Stimulated activated naive CD8-positive, alpha-beta T cell treated with anti-CD3 and anti-CD28 coated beads, Interleukin-15, Interleukin-2, amounts not matched to agents 100 ng/mL and 50 ng/mL, for 24 hours (primary cell): ENCODE measurements around the gene ITGB1BP1.

ENCODE experiments used
- H3K27ac Mint-ChIP-seq: one replicate; pipeline ENCODE4 v1.8.0; 2021; ENCODE audit warnings: mild to moderate bottlenecking, mixed read lengths
- H3K27me3 Mint-ChIP-seq: one replicate; pipeline ENCODE4 v1.8.0; 2021; ENCODE audit warnings: mixed read lengths
- H3K36me3 Mint-ChIP-seq: one replicate; pipeline ENCODE4 v1.8.0; 2021; ENCODE audit warnings: low read depth, mixed read lengths
- H3K4me1 Mint-ChIP-seq: one replicate; pipeline ENCODE4 v1.8.0; 2021; ENCODE audit warnings: low read depth, mixed read lengths
- H3K4me3 Mint-ChIP-seq: one replicate; pipeline ENCODE4 v1.8.0; 2021; ENCODE audit warnings: mild to moderate bottlenecking, mixed read lengths
- H3K9me3 Mint-ChIP-seq: one replicate; pipeline ENCODE4 v1.8.0; 2021; ENCODE audit warnings: mixed read lengths

Gene ITGB1BP1

DNA sequence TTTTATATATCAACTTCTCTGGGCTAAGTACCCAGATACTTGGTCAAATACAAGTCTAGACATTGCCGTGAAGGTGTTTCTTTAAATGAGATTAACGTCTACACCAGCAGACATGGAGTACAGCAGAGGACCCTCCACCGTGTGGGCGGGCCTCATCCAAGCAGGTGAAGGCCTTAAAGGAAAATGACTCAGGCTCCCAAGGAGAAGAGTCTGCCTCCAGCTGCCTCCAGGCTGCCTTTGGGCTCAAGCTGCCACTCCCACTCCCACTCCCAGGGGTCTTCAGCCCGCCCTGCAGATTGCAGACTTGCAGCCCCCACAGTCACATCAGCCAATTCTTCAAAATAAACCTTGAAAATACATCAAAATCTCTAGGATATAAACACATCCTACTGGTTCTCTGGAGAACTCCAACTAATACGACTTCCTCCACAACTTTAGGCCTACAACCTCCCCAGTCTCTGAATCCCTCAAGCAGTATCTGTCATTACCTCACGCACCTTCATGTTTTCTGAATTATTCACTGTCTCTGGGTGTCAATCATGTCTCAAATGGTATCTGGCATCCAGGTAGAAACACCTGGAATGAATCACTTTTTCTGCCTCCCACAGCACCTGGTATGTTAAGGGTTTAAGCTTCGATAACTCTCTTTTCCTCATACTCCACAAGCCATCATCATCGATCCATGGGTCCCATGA is 6.9 kb downstream of the ITGB1BP1 start:
- Mint-ChIP-seq H3K9me3 (no peaks in the 10 kb centered on the region), H3K4me3 (no peak overlapping the region), H3K27ac (peak overlapping the region; percentile 62), H3K27me3 (no peaks in the 10 kb centered on the region), H3K4me1 (peaks cover 54% of the 10 kb centered on the region), H3K36me3 (peaks cover 61% of the 10 kb centered on the region)

GRCh38 chr2:9415516-9416169 is 7.7 kb downstream of the ITGB1BP1 start:
- Mint-ChIP-seq H3K27me3 (no peaks in the 10 kb centered on the region), H3K9me3 (no peaks in the 10 kb centered on the region), H3K4me3 (no peak overlapping the region), H3K36me3 (peaks cover 67% of the 10 kb centered on the region), H3K27ac (no peak overlapping the region), H3K4me1 (peaks cover 47% of the 10 kb centered on the region)

DNA sequence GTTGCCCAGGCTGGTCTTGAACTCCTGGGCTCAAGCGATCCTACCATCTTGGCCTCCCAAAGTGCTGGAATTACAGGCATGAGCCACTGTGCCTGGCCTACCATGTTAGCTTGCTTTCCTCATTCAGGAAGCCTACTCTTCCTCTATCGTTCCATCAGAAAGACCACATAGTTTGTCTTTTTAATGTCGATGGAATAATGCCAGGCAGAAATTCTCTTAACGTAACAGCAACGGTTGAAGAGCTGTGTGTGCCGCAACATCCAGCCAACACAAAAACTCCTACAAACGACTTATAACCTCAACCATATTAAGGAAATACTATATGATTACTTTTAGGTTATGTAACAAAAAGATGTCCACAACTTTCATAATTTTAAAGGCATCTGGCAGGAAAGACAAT is 10.5 kb downstream of the ITGB1BP1 start:
- no peak overlapping the region for H3K27ac Mint-ChIP-seq
- H3K9me3 Mint-ChIP-seq, result no peaks in the 10 kb centered on the region
- peaks cover 58% of the 10 kb centered on the region for H3K36me3 Mint-ChIP-seq
- H3K4me1 Mint-ChIP-seq, result peaks cover 21% of the 10 kb centered on the region
- no peaks in the 10 kb centered on the region for H3K27me3 Mint-ChIP-seq
- H3K4me3 Mint-ChIP-seq, result no peak overlapping the region

DNA sequence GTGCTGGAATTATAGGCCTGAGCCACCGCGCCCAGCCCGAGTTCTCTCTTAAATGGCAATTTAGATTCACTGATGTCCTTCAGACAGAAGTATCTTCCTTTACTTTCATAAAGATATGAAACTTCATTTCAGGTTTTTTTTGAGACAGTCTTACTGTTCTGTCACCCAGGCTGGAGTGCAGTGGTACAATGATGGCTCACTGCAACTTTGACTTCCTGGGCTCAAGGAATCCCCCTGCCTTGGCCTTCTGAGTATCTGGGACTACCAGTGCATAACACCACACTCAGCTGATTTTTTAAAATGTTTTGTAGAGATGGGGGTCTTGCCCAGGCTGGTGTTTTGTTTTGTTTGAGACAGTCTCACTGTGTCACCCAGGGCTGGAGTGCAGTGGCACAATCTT is 13.2 kb downstream of the ITGB1BP1 start:
- Mint-ChIP-seq H3K27ac (no peak overlapping the region), H3K4me1 (peaks cover 3% of the 10 kb centered on the region), H3K36me3 (peaks cover 53% of the 10 kb centered on the region), H3K27me3 (no peaks in the 10 kb centered on the region), H3K4me3 (no peak overlapping the region), H3K9me3 (no peaks in the 10 kb centered on the region)

DNA sequence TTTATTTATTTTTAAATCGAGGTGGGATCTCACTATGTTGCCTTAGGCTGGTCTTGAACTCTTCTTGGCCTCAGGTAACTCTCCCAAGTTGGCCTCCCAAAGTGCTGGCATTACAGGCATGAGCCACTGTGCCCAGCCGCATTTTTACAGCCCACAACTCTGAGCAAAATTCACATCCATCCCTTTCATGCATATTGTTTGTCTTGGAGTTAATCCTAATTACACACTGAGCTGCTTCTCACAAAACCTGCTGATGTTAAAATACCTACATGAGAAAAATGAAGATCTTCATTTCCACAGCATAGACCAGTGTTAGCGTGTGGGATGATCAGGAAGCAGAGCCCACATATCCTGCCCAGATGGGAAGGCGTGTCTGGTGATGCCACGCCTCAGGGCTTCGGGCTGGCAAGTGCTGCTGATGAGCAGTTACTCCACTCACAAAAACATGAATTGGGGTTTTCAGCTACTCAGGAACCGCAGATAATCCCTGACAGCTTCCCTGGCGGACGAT is 14.6 kb downstream of the ITGB1BP1 start:
- H3K4me3 Mint-ChIP-seq, result no peak overlapping the region
- H3K27me3 Mint-ChIP-seq, result no peaks in the 10 kb centered on the region
- no peaks in the 10 kb centered on the region for H3K4me1 Mint-ChIP-seq
- H3K27ac Mint-ChIP-seq, result no peak overlapping the region
- no peaks in the 10 kb centered on the region for H3K9me3 Mint-ChIP-seq
- peaks cover 45% of the 10 kb centered on the region for H3K36me3 Mint-ChIP-seq

GRCh38 chr2:9407363-9407811 is 15.9 kb downstream of the ITGB1BP1 start:
- peaks cover 38% of the 10 kb centered on the region for H3K36me3 Mint-ChIP-seq
- H3K27ac Mint-ChIP-seq, result no peak overlapping the region

GRCh38 chr2:9406529-9407362 is 16.6 kb downstream of the ITGB1BP1 start:
- H3K27ac Mint-ChIP-seq, result no peak overlapping the region
- no peaks in the 10 kb centered on the region for H3K27me3 Mint-ChIP-seq
- peaks cover 32% of the 10 kb centered on the region for H3K36me3 Mint-ChIP-seq
- H3K4me1 Mint-ChIP-seq, result no peaks in the 10 kb centered on the region
- H3K9me3 Mint-ChIP-seq, result no peaks in the 10 kb centered on the region
- no peak overlapping the region for H3K4me3 Mint-ChIP-seq

More at GRCh38 chr2:9407363-9407811, 15.9 kb downstream of the ITGB1BP1 start:
- no peaks in the 10 kb centered on the region for H3K9me3 Mint-ChIP-seq
- H3K4me3 Mint-ChIP-seq, result no peak overlapping the region
- H3K4me1 Mint-ChIP-seq, result no peaks in the 10 kb centered on the region
- H3K27me3 Mint-ChIP-seq, result no peaks in the 10 kb centered on the region

GRCh38 chr2:9405636-9406035 is 17.7 kb downstream of the ITGB1BP1 start:
- Mint-ChIP-seq H3K4me1 (no peaks in the 10 kb centered on the region), H3K27me3 (no peaks in the 10 kb centered on the region), H3K9me3 (no peaks in the 10 kb centered on the region), H3K36me3 (peaks cover 22% of the 10 kb centered on the region), H3K4me3 (no peak overlapping the region), H3K27ac (no peak overlapping the region)

GRCh38 chr2:9404451-9404850 is 18.9 kb downstream of the ITGB1BP1 start:
- Mint-ChIP-seq H3K4me3 (no peak overlapping the region), H3K9me3 (no peaks in the 10 kb centered on the region), H3K27me3 (no peaks in the 10 kb centered on the region), H3K27ac (no peak overlapping the region), H3K4me1 (no peaks in the 10 kb centered on the region), H3K36me3 (peaks cover 21% of the 10 kb centered on the region)

DNA sequence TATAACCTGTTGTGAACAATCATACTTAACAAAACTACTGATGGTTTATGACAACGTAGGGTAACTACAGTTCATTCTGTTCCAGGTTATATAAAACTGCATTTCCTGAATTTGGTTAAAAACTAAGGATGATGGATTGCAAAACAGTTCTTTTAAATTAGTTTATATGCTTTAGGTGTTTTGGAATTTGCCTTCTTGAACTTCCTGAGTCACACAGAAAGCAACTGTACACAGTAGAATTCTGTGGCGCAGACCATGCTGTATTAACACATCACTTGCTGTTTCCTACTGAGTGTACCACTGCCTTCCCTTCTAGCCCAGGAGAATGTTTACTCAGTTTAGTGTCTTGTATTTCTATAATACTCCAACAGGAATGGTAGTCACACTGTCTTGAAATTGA is 19.4 kb downstream of the ITGB1BP1 start:
- Mint-ChIP-seq H3K27ac (no peak overlapping the region), H3K36me3 (peaks cover 17% of the 10 kb centered on the region), H3K27me3 (no peaks in the 10 kb centered on the region), H3K4me1 (no peaks in the 10 kb centered on the region), H3K4me3 (no peak overlapping the region), H3K9me3 (no peaks in the 10 kb centered on the region)

- Mint-ChIP-seq H3K36me3 (peaks cover 9% of the 10 kb centered on the region), H3K9me3 (no peaks in the 10 kb centered on the region), H3K27me3 (no peaks in the 10 kb centered on the region), H3K27ac (no peak overlapping the region), H3K4me3 (no peak overlapping the region), H3K4me1 (no peaks in the 10 kb centered on the region)
Measured at GRCh38 chr2:9401646-9402371, 21.5 kb downstream of the ITGB1BP1 start.

DNA sequence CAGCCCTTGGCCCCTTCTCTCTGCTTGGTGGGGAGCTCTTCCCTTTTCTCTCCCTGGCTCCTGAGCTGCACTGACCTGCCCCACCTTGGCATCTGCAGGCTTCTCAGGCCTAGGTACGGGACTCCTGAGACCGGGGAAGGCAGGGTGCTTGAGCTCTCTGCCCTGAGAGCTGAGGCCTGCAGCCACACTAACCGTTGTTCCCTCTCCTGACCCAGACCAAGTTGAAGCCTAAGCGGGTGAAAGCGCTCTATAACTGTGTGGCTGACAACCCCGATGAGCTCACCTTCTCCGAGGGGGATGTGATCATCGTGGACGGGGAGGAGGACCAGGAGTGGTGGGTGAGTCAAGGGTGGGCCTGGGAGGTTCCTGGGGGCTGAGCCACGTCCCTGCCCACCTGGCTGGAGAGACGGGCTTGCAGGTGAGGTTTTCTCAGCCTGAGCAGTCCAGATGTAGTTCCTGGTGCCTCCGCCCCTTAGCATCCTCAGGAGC is 22.2 kb downstream of the ITGB1BP1 start:
- H3K9me3 Mint-ChIP-seq, result no peaks in the 10 kb centered on the region
- H3K27ac Mint-ChIP-seq, result no peak overlapping the region
- H3K4me1 Mint-ChIP-seq, result no peaks in the 10 kb centered on the region
- H3K27me3 Mint-ChIP-seq, result no peaks in the 10 kb centered on the region
- no peak overlapping the region for H3K4me3 Mint-ChIP-seq
- H3K36me3 Mint-ChIP-seq, result peaks cover 5% of the 10 kb centered on the region

GRCh38 chr2:9400268-9401058 is 22.9 kb downstream of the ITGB1BP1 start:
- Mint-ChIP-seq H3K9me3 (no peaks in the 10 kb centered on the region), H3K4me3 (no peak overlapping the region), H3K27ac (no peak overlapping the region), H3K36me3 (peaks cover 5% of the 10 kb centered on the region), H3K27me3 (no peaks in the 10 kb centered on the region), H3K4me1 (no peaks in the 10 kb centered on the region)
